ENCODE data around the gene KRTAP10-7. TPM values are rescaled to one million over a fixed set of nuclear protein-coding genes. Genes with fewer than 3 reads are reported as not detected.

Gene KRTAP10-7
- total and polyA plus RNA-seq, 9 of the 15 experiments (the other 6 are each of a cell fraction or from before 2014, with no cell fraction given): not detected

DNA sequence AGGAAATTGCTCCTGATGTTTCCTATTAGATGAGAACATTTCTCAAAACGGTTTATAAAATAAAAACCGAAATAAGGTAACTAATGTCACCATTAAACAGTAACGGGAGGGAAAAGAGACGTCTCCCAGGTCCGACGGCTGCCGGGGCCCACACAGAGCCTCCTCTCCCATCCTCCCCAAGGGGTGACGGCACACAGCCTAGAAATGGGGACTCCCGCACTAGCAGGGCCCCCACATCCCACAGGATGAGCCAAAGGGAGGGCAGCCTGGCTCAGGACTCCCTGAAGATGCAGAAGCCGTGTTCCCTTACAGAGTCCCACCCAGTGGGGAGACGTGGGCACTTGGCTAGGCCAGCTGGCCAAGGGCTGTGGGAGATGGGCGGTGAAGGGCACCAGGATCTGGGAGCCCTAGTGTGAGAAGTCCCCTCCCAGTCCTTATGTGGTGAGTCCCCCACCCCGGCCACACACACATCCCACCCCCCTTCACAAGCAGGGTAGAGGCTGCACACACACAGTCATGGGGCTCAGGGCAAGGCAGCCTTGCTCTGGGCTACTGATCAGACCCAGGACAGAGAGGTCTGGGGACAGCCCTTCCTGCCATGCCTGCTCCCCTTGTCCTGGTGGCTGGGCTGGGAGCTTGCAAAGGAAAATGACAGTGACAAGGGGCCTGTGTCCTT, 45.1 kb upstream of the KRTAP10-7 start (continued):
- TF ChIP-seq ZFP36 (IDR thresholded peaks at IDR 0.05; ENCODE audit: low read depth, low read length, partially characterized antibody) (no peak), ZNF408 (CRISPR knock-in tag; IDR thresholded peaks at IDR 0.05; ENCODE audit: low read depth) (no peak), MCM7 (IDR thresholded peaks at IDR 0.05) (no peak), ZNF436 (CRISPR knock-in tag; IDR thresholded peaks at IDR 0.05) (no peak), ZNF143 (CRISPR knock-in tag; IDR thresholded peaks at IDR 0.05) (no peak)
- TF ChIP-seq, protein P1, sequence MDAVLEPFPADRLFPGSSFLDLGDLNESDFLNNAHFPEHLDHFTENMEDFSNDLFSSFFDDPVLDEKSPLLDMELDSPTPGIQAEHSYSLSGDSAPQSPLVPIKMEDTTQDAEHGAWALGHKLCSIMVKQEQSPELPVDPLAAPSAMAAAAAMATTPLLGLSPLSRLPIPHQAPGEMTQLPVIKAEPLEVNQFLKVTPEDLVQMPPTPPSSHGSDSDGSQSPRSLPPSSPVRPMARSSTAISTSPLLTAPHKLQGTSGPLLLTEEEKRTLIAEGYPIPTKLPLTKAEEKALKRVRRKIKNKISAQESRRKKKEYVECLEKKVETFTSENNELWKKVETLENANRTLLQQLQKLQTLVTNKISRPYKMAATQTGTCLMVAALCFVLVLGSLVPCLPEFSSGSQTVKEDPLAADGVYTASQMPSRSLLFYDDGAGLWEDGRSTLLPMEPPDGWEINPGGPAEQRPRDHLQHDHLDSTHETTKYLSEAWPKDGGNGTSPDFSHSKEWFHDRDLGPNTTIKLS (IDR thresholded peaks at IDR 0.05; ENCODE audit: borderline replicate concordance, low read depth): no peak
- TF ChIP-seq, protein P2, sequence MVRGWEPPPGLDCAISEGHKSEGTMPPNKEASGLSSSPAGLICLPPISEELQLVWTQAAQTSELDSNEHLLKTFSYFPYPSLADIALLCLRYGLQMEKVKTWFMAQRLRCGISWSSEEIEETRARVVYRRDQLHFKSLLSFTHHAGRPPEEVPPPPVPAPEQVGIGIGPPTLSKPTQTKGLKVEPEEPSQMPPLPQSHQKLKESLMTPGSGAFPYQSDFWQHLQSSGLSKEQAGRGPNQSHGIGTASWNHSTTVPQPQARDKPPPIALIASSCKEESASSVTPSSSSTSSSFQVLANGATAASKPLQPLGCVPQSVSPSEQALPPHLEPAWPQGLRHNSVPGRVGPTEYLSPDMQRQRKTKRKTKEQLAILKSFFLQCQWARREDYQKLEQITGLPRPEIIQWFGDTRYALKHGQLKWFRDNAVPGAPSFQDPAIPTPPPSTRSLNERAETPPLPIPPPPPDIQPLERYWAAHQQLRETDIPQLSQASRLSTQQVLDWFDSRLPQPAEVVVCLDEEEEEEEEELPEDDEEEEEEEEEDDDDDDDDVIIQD (CRISPR knock-in tag; IDR thresholded peaks at IDR 0.05): no peak
- TF ChIP-seq, protein P3, sequence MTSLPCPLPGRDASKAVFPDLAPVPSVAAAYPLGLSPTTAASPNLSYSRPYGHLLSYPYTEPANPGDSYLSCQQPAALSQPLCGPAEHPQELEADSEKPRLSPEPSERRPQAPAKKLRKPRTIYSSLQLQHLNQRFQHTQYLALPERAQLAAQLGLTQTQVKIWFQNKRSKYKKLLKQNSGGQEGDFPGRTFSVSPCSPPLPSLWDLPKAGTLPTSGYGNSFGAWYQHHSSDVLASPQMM (CRISPR knock-in tag; IDR thresholded peaks at IDR 0.05): no peak
